HepG2 (cell line): ENCODE data around the gene MCFD2. TPM values are rescaled to one million over a fixed set of nuclear protein-coding genes. Genes with fewer than 3 reads are reported as not detected.

Experiments
- CCDC6 ChIP-seq: sonication (generic); formaldehyde crosslinking; IDR thresholded peaks from 2 replicates; pipeline ENCODE4 v1.8.1; 2022; ENCODE audit warnings: mild to moderate bottlenecking, missing genetic modification reagents, moderate library complexity
- CHCHD3 ChIP-seq: sonication (generic); formaldehyde crosslinking; IDR thresholded peaks from 2 replicates; pipeline ENCODE4 v1.8.0; 2022; ENCODE audit warnings: mild to moderate bottlenecking, missing genetic modification reagents, moderate library complexity
- NR2F1 ChIP-seq, 2 experiments: fragments of 450-650 bp in 1 of 2; formaldehyde crosslinking in 1 of 2; IDR thresholded peaks; 2 replicates each; pipeline versions ENCODE4 v1.5.0 to v1.6.1; 2016 to 2020; ENCODE audit warnings: mild to moderate bottlenecking in 1 of 2, missing compliant biosample characterization in 1 of 2, missing genetic modification reagents in 1 of 2, moderate library complexity in 1 of 2
- RBM22 ChIP-seq: fragments of 200-400 bp; formaldehyde crosslinking; optimal IDR thresholded peaks from 2 replicates; pipeline ENCODE3; 2017; ENCODE audit warnings: mild to moderate bottlenecking, low read length, moderate library complexity
- SNAPC2 ChIP-seq: sonication (generic); formaldehyde crosslinking; IDR thresholded peaks from 2 replicates; pipeline ENCODE4 v1.8.1; 2022; ENCODE audit warnings: mild to moderate bottlenecking, missing genetic modification reagents
- TCF7 ChIP-seq: sonication (generic); IDR thresholded peaks from 2 replicates; pipeline ENCODE4 v1.6.1; 2016; ENCODE audit warnings: antibody characterized with exemption, low read depth
- TEAD2 ChIP-seq: sonication (generic); formaldehyde crosslinking; IDR thresholded peaks from 2 replicates; pipeline ENCODE4 v1.9.0; 2021; ENCODE audit warnings: missing genetic modification reagents
- TMF1 ChIP-seq: sonication (generic); formaldehyde crosslinking; IDR thresholded peaks from 2 replicates; pipeline ENCODE4 v1.8.1; 2022; ENCODE audit warnings: low read depth, missing genetic modification reagents
- ZKSCAN8 ChIP-seq: IDR thresholded peaks from 2 replicates; pipeline ENCODE4 v1.6.1; 2016; ENCODE audit warnings: borderline replicate concordance, missing genetic modification reagents, missing compliant biosample characterization
- ZNF101 ChIP-seq: sonication (generic); formaldehyde crosslinking; IDR thresholded peaks from 2 replicates; pipeline ENCODE4 v1.4.0; 2020; ENCODE audit warnings: mild to moderate bottlenecking, low read depth, missing genetic modification reagents, borderline replicate concordance
- ZNF225 ChIP-seq: sonication (generic); formaldehyde crosslinking; IDR thresholded peaks from 2 replicates; pipeline ENCODE4 v1.4.0; 2020; ENCODE audit warnings: mild to moderate bottlenecking, missing genetic modification reagents
- ZNF264 ChIP-seq: sonication (generic); formaldehyde crosslinking; IDR thresholded peaks from 2 replicates; pipeline ENCODE4 v1.4.0; 2020; ENCODE audit warnings: missing genetic modification reagents
- ZNF564 ChIP-seq: sonication (generic); formaldehyde crosslinking; IDR thresholded peaks from 2 replicates; pipeline ENCODE4 v1.8.1; 2023; ENCODE audit warnings: mild to moderate bottlenecking, missing genetic modification reagents
- ZNF674 ChIP-seq: sonication (generic); formaldehyde crosslinking; IDR thresholded peaks from 2 replicates; pipeline ENCODE4 v1.5.0; 2020; ENCODE audit warnings: low read depth, mild to moderate bottlenecking, missing genetic modification reagents
- ZNF768 ChIP-seq: sonication (generic); formaldehyde crosslinking; IDR thresholded peaks from 2 replicates; pipeline ENCODE4 v1.4.0; 2020; ENCODE audit warnings: missing genetic modification reagents
- polyA plus RNA-seq, 8 experiments: library from polyadenylated mRNA; depleted of rRNA in 3 of 8; stranded (reverse) in 7 of 8; unstranded in 1 of 8; fragments of >200 nt; fragmentation: Illumina TruSeq in 4 of 8; extraction: Trizol in 4 of 8; gene quantifications; 2 replicates each; pipeline versions ENCODE4 v1.2.1 to v1.2.3, GENCODE V29; 2011 to 2016; ENCODE audit warnings: low read depth in 4 of 8, missing spikeins in 1 of 8, mixed read lengths in 1 of 8; ENCODE audit not compliant: insufficient read depth in 1 of 8
- total RNA-seq, 5 experiments: library from RNA; depleted of rRNA; stranded (reverse); fragments of >200 nt; fragmentation: Illumina TruSeq; extraction: Trizol; gene quantifications; 2 replicates each; pipeline ENCODE4 v1.2.3, GENCODE V29; 2016; ENCODE audit warnings: low read depth in 1 of 5
- TF ChIP-seq, protein P1 (sequence below): sonication (generic); formaldehyde crosslinking; IDR thresholded peaks from 2 replicates; pipeline ENCODE4 v1.4.0; 2020; ENCODE audit warnings: missing genetic modification reagents, borderline replicate concordance
- TF ChIP-seq, protein P2 (sequence below): sonication (generic); formaldehyde crosslinking; IDR thresholded peaks from 2 replicates; pipeline ENCODE4 v1.5.1; 2020; ENCODE audit warnings: mild to moderate bottlenecking, missing genetic modification reagents, borderline replicate concordance
- TF ChIP-seq, protein P3 (sequence below): IDR thresholded peaks from 2 replicates; pipeline ENCODE4 v1.6.1; 2016
- TF ChIP-seq, protein P4 (sequence below): sonication (generic); formaldehyde crosslinking; IDR thresholded peaks from 2 replicates; pipeline ENCODE4 v1.5.0; 2020; ENCODE audit warnings: mild to moderate bottlenecking, low read depth, missing genetic modification reagents, borderline replicate concordance
- TF ChIP-seq, protein P5 (sequence below): sonication (generic); formaldehyde crosslinking; IDR thresholded peaks from 2 replicates; pipeline ENCODE4 v1.4.0; 2020; ENCODE audit warnings: missing genetic modification reagents

The MCFD2 gene
- total and polyA plus RNA-seq, 2 of the 13 experiments (the other 11 are each of a cell fraction or from before 2014, with no cell fraction given): 183 to 232 TPM

DNA sequence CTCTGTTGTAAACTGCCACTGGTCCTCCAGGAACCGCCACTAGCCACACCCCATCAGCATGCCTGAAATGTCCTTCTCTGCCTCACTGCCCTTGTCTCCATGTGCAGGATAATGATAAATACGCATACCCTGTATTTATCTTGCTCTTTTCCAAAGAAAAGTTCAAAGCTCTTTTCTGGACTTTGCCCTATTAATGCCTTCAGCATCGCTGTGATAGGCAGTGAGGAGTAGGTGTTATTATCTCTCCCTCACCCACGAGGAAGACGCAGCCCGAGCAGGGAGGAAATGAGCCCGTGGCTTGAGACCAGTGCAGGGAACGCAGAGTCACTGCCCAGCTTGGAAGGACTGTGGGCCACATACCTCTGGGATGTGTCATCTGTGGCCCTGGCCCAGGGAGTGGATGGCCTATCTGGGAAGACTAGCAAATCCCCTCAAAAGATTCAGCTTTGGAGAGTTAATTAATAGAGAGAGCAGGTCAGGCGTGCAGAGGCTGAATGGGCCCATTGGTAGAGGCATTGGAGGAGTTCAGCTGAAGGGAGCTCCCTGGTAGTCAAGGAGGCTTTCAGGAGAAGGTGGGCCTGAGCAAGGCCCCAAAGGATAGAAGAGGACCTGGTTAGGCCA lies 39.5 kb upstream of the MCFD2 start (continued):
- TF ChIP-seq NR2F1 (CRISPR knock-in tag; IDR thresholded peaks at IDR 0.05) (no peak), CCDC6 (CRISPR knock-in tag) (no peak), TEAD2 (no peak), ZNF674 (CRISPR knock-in tag) (no peak), SNAPC2 (CRISPR knock-in tag) (no peak), ZKSCAN8 (CRISPR knock-in tag) (peak; percentile 49; the same call in 1 of the 2 replicates), ZNF225 (CRISPR knock-in tag) (no peak), ZNF101 (CRISPR knock-in tag) (no peak), ZNF564 (CRISPR knock-in tag) (no peak), RBM22 (peak; percentile 11), TMF1 (CRISPR knock-in tag) (no peak), TCF7 (peak; percentile 74), ZNF768 (CRISPR knock-in tag) (no peak), CHCHD3 (CRISPR knock-in tag) (no peak), ZNF264 (CRISPR knock-in tag) (peak; percentile 33; the same call in 1 of the 2 replicates)
- TF ChIP-seq, protein P1, sequence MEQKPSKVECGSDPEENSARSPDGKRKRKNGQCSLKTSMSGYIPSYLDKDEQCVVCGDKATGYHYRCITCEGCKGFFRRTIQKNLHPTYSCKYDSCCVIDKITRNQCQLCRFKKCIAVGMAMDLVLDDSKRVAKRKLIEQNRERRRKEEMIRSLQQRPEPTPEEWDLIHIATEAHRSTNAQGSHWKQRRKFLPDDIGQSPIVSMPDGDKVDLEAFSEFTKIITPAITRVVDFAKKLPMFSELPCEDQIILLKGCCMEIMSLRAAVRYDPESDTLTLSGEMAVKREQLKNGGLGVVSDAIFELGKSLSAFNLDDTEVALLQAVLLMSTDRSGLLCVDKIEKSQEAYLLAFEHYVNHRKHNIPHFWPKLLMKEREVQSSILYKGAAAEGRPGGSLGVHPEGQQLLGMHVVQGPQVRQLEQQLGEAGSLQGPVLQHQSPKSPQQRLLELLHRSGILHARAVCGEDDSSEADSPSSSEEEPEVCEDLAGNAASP (CRISPR knock-in tag): peak; percentile 43; the same call in 1 of the 2 replicates
- TF ChIP-seq, protein P2, sequence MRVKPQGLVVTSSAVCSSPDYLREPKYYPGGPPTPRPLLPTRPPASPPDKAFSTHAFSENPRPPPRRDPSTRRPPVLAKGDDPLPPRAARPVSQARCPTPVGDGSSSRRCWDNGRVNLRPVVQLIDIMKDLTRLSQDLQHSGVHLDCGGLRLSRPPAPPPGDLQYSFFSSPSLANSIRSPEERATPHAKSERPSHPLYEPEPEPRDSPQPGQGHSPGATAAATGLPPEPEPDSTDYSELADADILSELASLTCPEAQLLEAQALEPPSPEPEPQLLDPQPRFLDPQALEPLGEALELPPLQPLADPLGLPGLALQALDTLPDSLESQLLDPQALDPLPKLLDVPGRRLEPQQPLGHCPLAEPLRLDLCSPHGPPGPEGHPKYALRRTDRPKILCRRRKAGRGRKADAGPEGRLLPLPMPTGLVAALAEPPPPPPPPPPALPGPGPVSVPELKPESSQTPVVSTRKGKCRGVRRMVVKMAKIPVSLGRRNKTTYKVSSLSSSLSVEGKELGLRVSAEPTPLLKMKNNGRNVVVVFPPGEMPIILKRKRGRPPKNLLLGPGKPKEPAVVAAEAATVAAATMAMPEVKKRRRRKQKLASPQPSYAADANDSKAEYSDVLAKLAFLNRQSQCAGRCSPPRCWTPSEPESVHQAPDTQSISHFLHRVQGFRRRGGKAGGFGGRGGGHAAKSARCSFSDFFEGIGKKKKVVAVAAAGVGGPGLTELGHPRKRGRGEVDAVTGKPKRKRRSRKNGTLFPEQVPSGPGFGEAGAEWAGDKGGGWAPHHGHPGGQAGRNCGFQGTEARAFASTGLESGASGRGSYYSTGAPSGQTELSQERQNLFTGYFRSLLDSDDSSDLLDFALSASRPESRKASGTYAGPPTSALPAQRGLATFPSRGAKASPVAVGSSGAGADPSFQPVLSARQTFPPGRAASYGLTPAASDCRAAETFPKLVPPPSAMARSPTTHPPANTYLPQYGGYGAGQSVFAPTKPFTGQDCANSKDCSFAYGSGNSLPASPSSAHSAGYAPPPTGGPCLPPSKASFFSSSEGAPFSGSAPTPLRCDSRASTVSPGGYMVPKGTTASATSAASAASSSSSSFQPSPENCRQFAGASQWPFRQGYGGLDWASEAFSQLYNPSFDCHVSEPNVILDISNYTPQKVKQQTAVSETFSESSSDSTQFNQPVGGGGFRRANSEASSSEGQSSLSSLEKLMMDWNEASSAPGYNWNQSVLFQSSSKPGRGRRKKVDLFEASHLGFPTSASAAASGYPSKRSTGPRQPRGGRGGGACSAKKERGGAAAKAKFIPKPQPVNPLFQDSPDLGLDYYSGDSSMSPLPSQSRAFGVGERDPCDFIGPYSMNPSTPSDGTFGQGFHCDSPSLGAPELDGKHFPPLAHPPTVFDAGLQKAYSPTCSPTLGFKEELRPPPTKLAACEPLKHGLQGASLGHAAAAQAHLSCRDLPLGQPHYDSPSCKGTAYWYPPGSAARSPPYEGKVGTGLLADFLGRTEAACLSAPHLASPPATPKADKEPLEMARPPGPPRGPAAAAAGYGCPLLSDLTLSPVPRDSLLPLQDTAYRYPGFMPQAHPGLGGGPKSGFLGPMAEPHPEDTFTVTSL (CRISPR knock-in tag): no peak
- TF ChIP-seq, protein P3, sequence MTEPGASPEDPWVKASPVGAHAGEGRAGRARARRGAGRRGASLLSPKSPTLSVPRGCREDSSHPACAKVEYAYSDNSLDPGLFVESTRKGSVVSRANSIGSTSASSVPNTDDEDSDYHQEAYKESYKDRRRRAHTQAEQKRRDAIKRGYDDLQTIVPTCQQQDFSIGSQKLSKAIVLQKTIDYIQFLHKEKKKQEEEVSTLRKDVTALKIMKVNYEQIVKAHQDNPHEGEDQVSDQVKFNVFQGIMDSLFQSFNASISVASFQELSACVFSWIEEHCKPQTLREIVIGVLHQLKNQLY (CRISPR knock-in tag): 0 out of 2 replicates have a peak, but pooled peaks have one; percentile 36
- TF ChIP-seq, protein P4, sequence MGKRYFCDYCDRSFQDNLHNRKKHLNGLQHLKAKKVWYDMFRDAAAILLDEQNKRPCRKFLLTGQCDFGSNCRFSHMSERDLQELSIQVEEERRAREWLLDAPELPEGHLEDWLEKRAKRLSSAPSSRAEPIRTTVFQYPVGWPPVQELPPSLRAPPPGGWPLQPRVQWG (CRISPR knock-in tag): no peak
- TF ChIP-seq, protein P5, sequence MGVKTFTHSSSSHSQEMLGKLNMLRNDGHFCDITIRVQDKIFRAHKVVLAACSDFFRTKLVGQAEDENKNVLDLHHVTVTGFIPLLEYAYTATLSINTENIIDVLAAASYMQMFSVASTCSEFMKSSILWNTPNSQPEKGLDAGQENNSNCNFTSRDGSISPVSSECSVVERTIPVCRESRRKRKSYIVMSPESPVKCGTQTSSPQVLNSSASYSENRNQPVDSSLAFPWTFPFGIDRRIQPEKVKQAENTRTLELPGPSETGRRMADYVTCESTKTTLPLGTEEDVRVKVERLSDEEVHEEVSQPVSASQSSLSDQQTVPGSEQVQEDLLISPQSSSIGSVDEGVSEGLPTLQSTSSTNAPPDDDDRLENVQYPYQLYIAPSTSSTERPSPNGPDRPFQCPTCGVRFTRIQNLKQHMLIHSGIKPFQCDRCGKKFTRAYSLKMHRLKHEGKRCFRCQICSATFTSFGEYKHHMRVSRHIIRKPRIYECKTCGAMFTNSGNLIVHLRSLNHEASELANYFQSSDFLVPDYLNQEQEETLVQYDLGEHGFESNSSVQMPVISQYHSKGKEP (CRISPR knock-in tag): no peak
